22Rv1 (cell line): ENCODE data around the gene EIF4G3.

Source experiments
- H3K27ac ChIP-seq: fragments of 450-650 bp; 2 replicates; pipeline ENCODE4 v1.5.1; 2017
- ZFX ChIP-seq: fragments of 450-650 bp; IDR thresholded peaks from 2 replicates; pipeline ENCODE4 v1.6.1; 2017; ENCODE audit warnings: antibody characterized with exemption, borderline replicate concordance
- TF ChIP-seq, protein P1 (sequence below): fragments of 450-650 bp; IDR thresholded peaks from 2 replicates; pipeline ENCODE4 v1.5.1; 2017; ENCODE audit warnings: mild to moderate bottlenecking

The EIF4G3 gene

DNA sequence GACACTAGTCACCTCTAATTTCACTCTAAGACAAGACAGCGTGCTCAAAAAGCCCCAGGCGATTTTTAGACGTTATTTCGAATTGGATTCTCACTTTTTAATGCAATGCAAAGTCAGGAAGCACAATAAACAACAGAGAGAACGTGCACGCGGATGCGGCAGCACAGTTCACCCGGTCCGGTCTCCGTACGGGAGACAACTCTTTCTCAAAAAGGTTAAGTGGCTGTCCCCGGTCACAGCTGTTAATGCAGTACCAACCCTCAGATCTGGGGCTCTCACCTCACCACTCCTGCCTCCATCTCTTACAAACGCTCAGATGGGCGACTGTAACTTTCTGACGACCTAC lies 390.8 kb downstream of the EIF4G3 start:
- TF ChIP-seq ZFX = no peak
- TF ChIP-seq, protein P1, sequence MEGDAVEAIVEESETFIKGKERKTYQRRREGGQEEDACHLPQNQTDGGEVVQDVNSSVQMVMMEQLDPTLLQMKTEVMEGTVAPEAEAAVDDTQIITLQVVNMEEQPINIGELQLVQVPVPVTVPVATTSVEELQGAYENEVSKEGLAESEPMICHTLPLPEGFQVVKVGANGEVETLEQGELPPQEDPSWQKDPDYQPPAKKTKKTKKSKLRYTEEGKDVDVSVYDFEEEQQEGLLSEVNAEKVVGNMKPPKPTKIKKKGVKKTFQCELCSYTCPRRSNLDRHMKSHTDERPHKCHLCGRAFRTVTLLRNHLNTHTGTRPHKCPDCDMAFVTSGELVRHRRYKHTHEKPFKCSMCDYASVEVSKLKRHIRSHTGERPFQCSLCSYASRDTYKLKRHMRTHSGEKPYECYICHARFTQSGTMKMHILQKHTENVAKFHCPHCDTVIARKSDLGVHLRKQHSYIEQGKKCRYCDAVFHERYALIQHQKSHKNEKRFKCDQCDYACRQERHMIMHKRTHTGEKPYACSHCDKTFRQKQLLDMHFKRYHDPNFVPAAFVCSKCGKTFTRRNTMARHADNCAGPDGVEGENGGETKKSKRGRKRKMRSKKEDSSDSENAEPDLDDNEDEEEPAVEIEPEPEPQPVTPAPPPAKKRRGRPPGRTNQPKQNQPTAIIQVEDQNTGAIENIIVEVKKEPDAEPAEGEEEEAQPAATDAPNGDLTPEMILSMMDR = no peak
- H3K27ac ChIP-seq = peak overlapping the region; percentile 94

DNA sequence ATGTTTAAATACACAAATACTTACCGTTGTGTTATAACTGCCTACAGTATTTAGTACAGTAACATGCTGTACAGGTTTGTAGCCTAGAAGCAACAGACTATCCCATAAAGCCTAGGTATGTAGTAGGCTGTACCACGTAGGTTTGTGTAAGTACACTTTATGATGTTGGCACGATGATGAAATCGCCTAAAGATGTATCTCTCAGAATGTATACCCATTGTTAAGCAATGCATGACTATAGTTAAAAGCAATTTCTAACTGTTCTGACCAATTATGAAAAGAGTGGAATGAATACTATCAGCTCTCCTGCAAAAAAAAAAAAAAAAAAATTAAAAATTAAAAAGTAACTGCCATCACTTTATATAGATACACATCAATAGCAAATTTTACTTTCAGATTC lies 401.0 kb downstream of the EIF4G3 start:
- H3K27ac ChIP-seq = no peak overlapping the region
- TF ChIP-seq ZFX = no peak
- TF ChIP-seq, protein P1 = no peak

DNA sequence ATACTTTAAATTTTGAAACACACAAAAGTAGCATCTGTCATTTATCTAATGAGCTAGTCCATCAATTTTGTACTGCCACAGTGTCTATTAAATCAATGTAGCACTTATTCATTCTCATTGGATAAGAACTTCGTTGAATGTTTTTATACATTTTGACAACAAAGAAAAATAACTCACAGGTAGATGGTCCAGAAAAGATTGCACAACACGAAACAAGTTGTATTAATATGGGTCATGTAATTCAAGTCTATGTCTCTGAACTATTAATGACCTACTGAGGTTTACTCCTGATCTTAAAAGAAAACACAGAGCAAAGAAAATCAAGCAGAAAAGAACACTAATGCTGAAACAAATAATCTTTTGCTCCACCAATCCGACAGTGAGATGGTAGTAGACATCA lies 404.9 kb downstream of the EIF4G3 start:
- no peak overlapping the region for H3K27ac ChIP-seq
- TF ChIP-seq, protein P1 = no peak
- TF ChIP-seq ZFX = no peak

DNA sequence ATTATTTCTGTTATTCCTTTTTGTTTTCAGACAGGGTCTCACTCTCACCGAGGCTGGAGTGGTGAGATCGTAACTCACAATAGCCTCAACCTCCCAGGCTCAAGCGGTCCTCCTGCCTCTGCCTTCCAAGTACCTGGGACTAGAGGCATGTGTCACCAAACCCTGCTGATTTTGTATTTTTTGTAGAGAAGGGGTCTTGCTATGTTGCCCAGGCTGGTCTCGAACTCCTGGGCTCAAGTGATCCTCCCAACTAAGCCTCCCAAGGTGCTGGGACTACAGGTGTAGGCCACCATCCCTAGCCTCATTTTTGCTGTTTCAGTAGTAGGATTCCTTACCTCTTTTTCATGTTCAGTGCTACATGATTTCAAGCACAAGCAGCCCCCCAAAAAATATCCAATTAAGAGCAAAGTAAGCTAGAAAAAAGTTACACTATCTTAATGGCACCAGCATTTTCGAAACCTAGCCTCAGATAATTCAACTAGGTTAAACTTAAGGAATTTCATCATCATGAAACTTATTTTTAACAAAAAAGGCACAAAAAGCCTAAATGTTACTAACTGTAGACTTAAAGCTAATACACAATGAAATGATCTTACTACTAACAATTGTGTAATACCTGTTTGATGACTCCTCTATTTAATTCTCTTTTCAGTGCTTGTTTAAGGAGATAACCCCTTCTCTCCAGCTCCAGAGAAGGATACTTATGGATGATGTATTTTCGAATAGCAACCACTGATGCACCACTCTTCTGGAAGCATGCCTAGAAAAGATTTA lies 406.2 kb downstream of the EIF4G3 start:
- TF ChIP-seq, protein P1 = no peak
- TF ChIP-seq ZFX = no peak
- H3K27ac ChIP-seq = no peak overlapping the region

DNA sequence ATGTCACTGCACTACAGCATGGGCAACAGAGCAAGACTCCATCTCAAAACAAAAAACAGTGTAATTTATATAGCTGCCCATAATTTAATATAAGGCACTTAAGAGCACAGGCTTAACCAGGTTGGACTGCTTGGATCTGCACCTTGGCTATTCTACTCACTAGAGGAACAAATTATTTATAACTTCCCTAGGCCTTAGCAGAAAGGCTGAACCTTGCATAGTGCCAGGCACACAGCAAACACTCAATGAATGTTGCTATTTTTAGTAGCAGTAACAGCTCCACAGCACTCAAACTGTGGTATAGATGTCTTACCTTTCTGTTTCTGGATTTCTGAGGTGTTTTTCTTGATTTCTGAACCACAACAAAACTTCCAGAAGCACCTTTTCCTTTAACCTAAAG lies 409.4 kb downstream of the EIF4G3 start:
- TF ChIP-seq, protein P1 = no peak
- TF ChIP-seq ZFX = no peak
- H3K27ac ChIP-seq = no peak overlapping the region

DNA sequence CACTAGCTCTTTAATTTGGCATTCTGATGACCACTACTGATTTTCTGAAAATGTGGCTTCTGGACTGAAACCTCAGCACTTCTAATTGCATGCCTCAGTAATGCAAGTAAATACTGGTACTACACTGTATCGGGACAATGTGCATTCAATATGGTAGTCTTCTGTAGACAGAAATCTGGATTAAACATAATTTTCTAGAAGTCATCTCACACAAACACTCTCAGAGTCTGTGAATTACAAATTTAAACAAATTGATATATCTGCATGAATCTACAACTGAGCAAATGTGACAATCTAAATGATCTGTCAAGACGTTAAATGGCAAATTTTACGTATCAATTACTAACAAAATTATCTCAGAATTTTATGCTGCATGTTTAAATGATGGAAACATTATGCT lies 413.3 kb downstream of the EIF4G3 start:
- H3K27ac ChIP-seq = no peak overlapping the region
- TF ChIP-seq ZFX = no peak
- TF ChIP-seq, protein P1 = no peak

DNA sequence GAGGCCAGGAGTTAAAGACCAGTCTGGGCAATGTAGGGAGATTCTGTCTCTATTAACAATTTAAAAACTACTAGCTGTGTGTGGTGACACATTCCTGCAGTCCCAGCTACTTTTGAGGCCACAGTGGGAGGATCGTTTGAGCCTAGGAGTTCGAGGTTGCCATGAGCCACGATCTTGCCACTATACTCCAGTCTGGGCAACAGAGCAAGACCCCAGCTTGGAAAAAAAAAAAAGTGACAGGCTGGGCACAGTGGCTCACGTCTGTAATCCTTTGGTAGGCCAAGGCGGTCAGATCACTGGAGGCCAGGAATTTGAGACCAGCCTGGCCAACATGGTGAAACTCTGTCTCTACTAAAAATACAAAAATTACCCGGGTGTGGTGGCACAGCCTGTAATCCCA lies 416.4 kb downstream of the EIF4G3 start:
- TF ChIP-seq, protein P1 = no peak
- TF ChIP-seq ZFX = no peak
- no peak overlapping the region for H3K27ac ChIP-seq
